ENCODE data around the gene PUM2. TPM values are rescaled to one million over a fixed set of nuclear protein-coding genes. Genes with fewer than 3 reads are reported as not detected.
"Not testable (repeated sequence)": the region's sequence is repeated elsewhere in the genome, so short reads cannot be mapped to it uniquely, and the experiment has no call there.

PUM2 gene
- total RNA-seq, 1 donor from 2014 or later: 136 TPM

GRCh38 chr2:20294231-20294630 is 56.4 kb downstream of the PUM2 start:
- intact Hi-C loops (cut with micrococcal nuclease): loop anchor here (2.0 kb wide), 1 partner anchor 15 kb away; no protein-coding TSS in a partner anchor

- intact Hi-C loops (cut with micrococcal nuclease): no loop called here
Measured at GRCh38 chr2:20292984-20293383, 57.7 kb downstream of the PUM2 start.

GRCh38 chr2:20291846-20292408 is 58.7 kb downstream of the PUM2 start:
- intact Hi-C loops (cut with micrococcal nuclease): no loop called here

GRCh38 chr2:20291106-20291564 is 59.5 kb downstream of the PUM2 start:
- intact Hi-C loops (cut with micrococcal nuclease): no loop called here

GRCh38 chr2:20288642-20289340 is 61.9 kb downstream of the PUM2 start:
- intact Hi-C loops (cut with micrococcal nuclease): no loop called here

GRCh38 chr2:20282916-20283592 is 67.6 kb downstream of the PUM2 start:
- intact Hi-C loops (cut with micrococcal nuclease): no loop called here

GRCh38 chr2:20281876-20282275 is 68.8 kb downstream of the PUM2 start:
- intact Hi-C loops (cut with micrococcal nuclease): no loop called here

- intact Hi-C loops (cut with micrococcal nuclease): no loop called here
Measured at GRCh38 chr2:20273042-20273441, 77.6 kb downstream of the PUM2 start.

- intact Hi-C loops (cut with micrococcal nuclease): not testable (repeated sequence)
Measured at GRCh38 chr2:20268317-20268716, 82.3 kb downstream of the PUM2 start.

GRCh38 chr2:20267529-20267928 is 83.1 kb downstream of the PUM2 start:
- intact Hi-C loops (cut with micrococcal nuclease): no loop called here

- intact Hi-C loops (cut with micrococcal nuclease): no loop called here
Measured at GRCh38 chr2:20264629-20265028, 86.0 kb downstream of the PUM2 start.

GRCh38 chr2:20257411-20257810 is 93.2 kb downstream of the PUM2 start:
- intact Hi-C loops (cut with micrococcal nuclease): loop anchor here (5.0 kb wide), 1 partner anchor 45 kb away; no protein-coding TSS in a partner anchor

GRCh38 chr2:20254731-20255130 is 95.9 kb downstream of the PUM2 start:
- intact Hi-C loops (cut with micrococcal nuclease): loop anchor here (5.0 kb wide), 1 partner anchor 48 kb away; no protein-coding TSS in a partner anchor

GRCh38 chr2:20250436-20250835 is 100.2 kb downstream of the PUM2 start:
- intact Hi-C loops (cut with micrococcal nuclease): no loop called here

GRCh38 chr2:20249170-20249569 is 101.5 kb downstream of the PUM2 start:
- intact Hi-C loops (cut with micrococcal nuclease): no loop called here

- intact Hi-C loops (cut with micrococcal nuclease): no loop called here
Measured at GRCh38 chr2:20247084-20247483, 103.6 kb downstream of the PUM2 start.

GRCh38 chr2:20243637-20244036 is 107.0 kb downstream of the PUM2 start:
- intact Hi-C loops (cut with micrococcal nuclease): loop anchor here (5.0 kb wide), 1 partner anchor 399 kb away; no protein-coding TSS in a partner anchor

- intact Hi-C loops (cut with micrococcal nuclease): loop anchor here (1.0 to 5.0 kb wide), 3 partner anchors 83 to 399 kb away; no protein-coding TSS in a partner anchor
Measured at GRCh38 chr2:20242727-20243377, 107.8 kb downstream of the PUM2 start.

- intact Hi-C loops (cut with micrococcal nuclease): loop anchor here (1.0 to 5.0 kb wide), 3 partner anchors 84 to 400 kb away; no protein-coding TSS in a partner anchor
Measured at GRCh38 chr2:20241973-20242726, 108.5 kb downstream of the PUM2 start.

GRCh38 chr2:20240291-20240690 is 110.4 kb downstream of the PUM2 start:
- intact Hi-C loops (cut with micrococcal nuclease): loop anchor here (5.0 kb wide), 1 partner anchor 402 kb away; no protein-coding TSS in a partner anchor

GRCh38 chr2:20236496-20236895 is 114.1 kb downstream of the PUM2 start:
- intact Hi-C loops (cut with micrococcal nuclease): no loop called here

Measured in T-helper 1 cell treated with Interleukin-12 subunit alpha and Interleukin-12 subunit beta and Interleukin-4 antibody, amounts not matched to agents 30 ng/mL and 1 ng/mL, for 36 hours (primary cell).